H1 (cell line): ENCODE data around the gene TCP11. TPM values are rescaled to one million over a fixed set of nuclear protein-coding genes. Genes with fewer than 3 reads are reported as not detected.

Experiments
- CTCF ChIA-PET: fragments of 300-600 bp; sonication (Branson Sonifier 250); formaldehyde crosslinking; loops from one replicate; lab custom pipeline; 2021; ENCODE audit not compliant: partially characterized antibody; lab: Charles Lee
- POLR2A ChIA-PET: fragments of 300-600 bp; sonication (Branson Sonifier 250); formaldehyde crosslinking; loops from one replicate; lab custom pipeline; 2021; ENCODE audit warnings: inconsistent platforms; ENCODE audit not compliant: partially characterized antibody; lab: Charles Lee
- DNase-seq, 2 experiments: peaks; one replicate each; pipeline versions ENCODE4 v3.0.0 to v3.0.0-alpha.2; 2010 to 2022; ENCODE audit warnings: low spot score in 2 of 2, low read depth in 1 of 2, mixed read lengths in 1 of 2
- FAIRE-seq: peaks from 2 replicates; lab custom pipeline; 2011; peaks lifted over from hg19 to GRCh38; lab: Jason Lieb, UNC
- H2AFZ ChIP-seq: 2 replicates; pipeline ENCODE4 v1.8.1; 2012; ENCODE audit warnings: low read length, inconsistent platforms
- H2AK5ac ChIP-seq: 2 replicates; pipeline ENCODE4 v1.6.1; 2013; ENCODE audit warnings: low read depth, low read length
- H2BK120ac ChIP-seq: replicated peaks from 2 replicates; pipeline ENCODE3; 2013; ENCODE audit warnings: low read depth, low read length, inconsistent platforms
- H2BK12ac ChIP-seq: 2 replicates; pipeline ENCODE4 v1.6.1; 2013; ENCODE audit warnings: low read depth, low read length
- H2BK15ac ChIP-seq: 2 replicates; pipeline ENCODE4 v1.6.1; 2013; ENCODE audit warnings: low read length
- H2BK20ac ChIP-seq: 2 replicates; pipeline ENCODE4 v1.6.1; 2013; ENCODE audit warnings: low read length
- H2BK5ac ChIP-seq: 2 replicates; pipeline ENCODE4 v1.6.1; 2013; ENCODE audit warnings: low read depth, low read length
- H3K14ac ChIP-seq: 2 replicates; pipeline ENCODE4 v1.6.1; 2013; ENCODE audit warnings: inconsistent platforms; ENCODE audit not compliant: insufficient read length
- H3K18ac ChIP-seq: 2 replicates; pipeline ENCODE4 v1.6.1; 2013; ENCODE audit warnings: low read length; ENCODE audit errors: extremely low read depth
- H3K23ac ChIP-seq: 2 replicates; pipeline ENCODE4 v1.6.1; 2013; ENCODE audit warnings: inconsistent platforms; ENCODE audit not compliant: insufficient read length
- H3K23me2 ChIP-seq: 2 replicates; pipeline ENCODE4 v1.6.1; 2013; ENCODE audit warnings: low read depth, low read length
- H3K27ac ChIP-seq: 2 replicates; pipeline ENCODE4 v1.6.1; 2011; ENCODE audit warnings: low read depth, low read length, inconsistent platforms
- H3K27me3 ChIP-seq, 4 experiments: replicated peaks in 1 of 4; 1 replicate in 1 of 4; 2 replicates in 3 of 4; pipeline versions ENCODE4 v1.6.1 to v1.8.1; 2011 to 2013; ENCODE audit warnings: low read length in 3 of 4, mild to moderate bottlenecking in 3 of 4, inconsistent platforms in 2 of 4, mixed read lengths in 2 of 4, moderate library complexity in 1 of 4; ENCODE audit not compliant: control insufficient read depth in 3 of 4, insufficient read depth in 3 of 4; ENCODE audit errors: extremely low read depth in 1 of 4
- H3K36me3 ChIP-seq, 4 experiments: 2 replicates each; pipeline versions ENCODE4 v1.6.1 to v1.8.1; 2011 to 2013; ENCODE audit warnings: mild to moderate bottlenecking in 4 of 4, low read length in 3 of 4, moderate library complexity in 2 of 4, control low read depth in 1 of 4, inconsistent platforms in 1 of 4; ENCODE audit not compliant: insufficient read depth in 4 of 4, control insufficient read depth in 2 of 4
- H3K4ac ChIP-seq: replicated peaks from 2 replicates; pipeline ENCODE3; 2013; ENCODE audit warnings: low read length, low read depth, mixed read lengths, inconsistent platforms; ENCODE audit not compliant: insufficient read length
- H3K4me1 ChIP-seq, 4 experiments: replicated peaks in 1 of 4; 1 replicate in 1 of 4; 2 replicates in 3 of 4; pipeline versions ENCODE4 v1.6.1 to v1.8.1; 2011 to 2013; ENCODE audit warnings: low read length in 3 of 4, inconsistent platforms in 2 of 4, mixed read lengths in 1 of 4; ENCODE audit not compliant: insufficient read depth in 4 of 4, control insufficient read depth in 3 of 4
- H3K4me2 ChIP-seq, 2 experiments: 2 replicates each; pipeline versions ENCODE4 v1.6.1 to v1.8.1; 2011 to 2013; ENCODE audit warnings: low read depth in 2 of 2, low read length in 2 of 2, control low read depth in 1 of 2, inconsistent platforms in 1 of 2, mild to moderate bottlenecking in 1 of 2; ENCODE audit not compliant: insufficient read depth in 1 of 2
- H3K4me3 ChIP-seq, 4 experiments: fragments of 200-600, 300-600 bp in 1 of 4; sonication (generic), shearing (Covaris generic), sonication (Bioruptor Twin) in 1 of 4; 2 replicates each; pipeline versions ENCODE4 v1.5.1 to v1.8.1; 2011 to 2016; ENCODE audit warnings: low read length in 4 of 4, low read depth in 3 of 4, control low read depth in 2 of 4, inconsistent platforms in 2 of 4, mild to moderate bottlenecking in 2 of 4, mixed read lengths in 1 of 4, moderate library complexity in 1 of 4; ENCODE audit not compliant: insufficient read depth in 2 of 4; ENCODE audit errors: extremely low read depth in 1 of 4
- H3K56ac ChIP-seq: replicated peaks from 2 replicates; pipeline ENCODE3; 2013; ENCODE audit warnings: low read depth, mild to moderate bottlenecking, mixed read lengths, low read length, inconsistent platforms; ENCODE audit not compliant: insufficient read length
- H3K79me1 ChIP-seq: 2 replicates; pipeline ENCODE4 v1.6.1; 2013; ENCODE audit warnings: low read depth, low read length, control low read depth
- H3K79me2 ChIP-seq, 2 experiments: 2 replicates each; pipeline versions ENCODE4 v1.6.1 to v1.8.1; 2012 to 2013; ENCODE audit warnings: low read length in 2 of 2, mild to moderate bottlenecking in 2 of 2, inconsistent platforms in 1 of 2; ENCODE audit not compliant: insufficient read depth in 2 of 2, control insufficient read depth in 1 of 2
- H3K9ac ChIP-seq, 4 experiments: replicated peaks in 1 of 4; 1 replicate in 1 of 4; 2 replicates in 3 of 4; pipeline versions ENCODE4 v1.6.1 to v1.8.1; 2011 to 2013; ENCODE audit warnings: low read depth in 3 of 4, low read length in 3 of 4, control low read depth in 2 of 4, mild to moderate bottlenecking in 2 of 4, moderate library complexity in 2 of 4, inconsistent platforms in 1 of 4; ENCODE audit errors: extremely low read depth in 1 of 4
- H3K9me3 ChIP-seq, 2 experiments: 2 replicates each; pipeline versions ENCODE4 v1.6.1 to v1.8.1; 2012 to 2013; ENCODE audit warnings: mild to moderate bottlenecking in 2 of 2, moderate library complexity in 2 of 2, control low read depth in 1 of 2, inconsistent platforms in 1 of 2, low read depth in 1 of 2, low read length in 1 of 2, mixed read lengths in 1 of 2; ENCODE audit not compliant: insufficient read depth in 2 of 2
- H4K20me1 ChIP-seq, 2 experiments: replicated peaks in 1 of 2; 2 replicates each; pipeline versions ENCODE3 to v1.8.1; 2011 to 2013; ENCODE audit warnings: inconsistent platforms in 2 of 2, low read length in 2 of 2, mild to moderate bottlenecking in 1 of 2; ENCODE audit not compliant: insufficient read depth in 2 of 2, control insufficient read depth in 1 of 2
- H4K5ac ChIP-seq: 2 replicates; pipeline ENCODE4 v1.6.1; 2013; ENCODE audit warnings: low read length, low read depth, mixed read lengths, inconsistent platforms; ENCODE audit not compliant: insufficient read length
- H4K8ac ChIP-seq: 2 replicates; pipeline ENCODE4 v1.8.0; 2013; ENCODE audit warnings: mild to moderate bottlenecking, moderate library complexity, low read length, inconsistent platforms; ENCODE audit not compliant: insufficient read depth; ENCODE audit errors: extremely low read depth
- H4K91ac ChIP-seq: replicated peaks from 2 replicates; pipeline ENCODE3; 2013; ENCODE audit warnings: low read length, mixed read lengths, inconsistent platforms; ENCODE audit not compliant: insufficient read length
- CBX5 ChIP-seq: fragments of 300-800, 300-1000 bp; sonication (generic); IDR thresholded peaks from 2 replicates; pipeline ENCODE4 v1.7.1; 2016; ENCODE audit warnings: antibody characterized with exemption, low read length, low read depth
- WGBS, 2 experiments: shearing (Covaris generic) in 1 of 2; methylation state at CpG; one replicate each; pipeline versions ENCODE4 v1.1.6 to v1.1.7; 2013 to 2015; ENCODE audit warnings: low lambda C conversion rate in 2 of 2, mixed read lengths in 2 of 2, inconsistent platforms in 1 of 2, low coverage in 1 of 2, missing lambda C conversion rate in 1 of 2; ENCODE audit not compliant: insufficient replicate concordance in 2 of 2, insufficient coverage in 1 of 2, insufficient read length in 1 of 2; ENCODE audit errors: extremely low coverage in 1 of 2, missing lambda C conversion rate in 1 of 2; 5-methylcytosine and 5-hydroxymethylcytosine counted together
- polyA plus RNA-seq, 7 experiments: library from polyadenylated mRNA; depleted of rRNA in 3 of 7; stranded (reverse) in 5 of 7; unstranded in 2 of 7; fragments of >200 nt in 5 of 7; fragments of 200-250 nt in 2 of 7; gene quantifications; 1 replicate in 5 of 7; 2 replicates in 1 of 7; 4 replicates in 1 of 7; pipeline versions ENCODE4 v1.2.1 to v1.2.3, GENCODE V29; 2011 to 2013; ENCODE audit warnings: missing spikeins in 2 of 7, mixed read lengths in 2 of 7
- total RNA-seq: library from RNA; stranded (reverse); fragmentation: NEBNext Ultra II Directional; extraction: Animal tissue kit (Norgen Biotek cat#: 25700); gene quantifications from 2 replicates; pipeline ENCODE4 v1.2.1, GENCODE V29; 2021
- TF ChIP-seq, protein P1 (sequence below), 3 experiments: IDR thresholded peaks; 1 replicate in 2 of 3; 2 replicates in 1 of 3; pipeline versions ENCODE4 v1.5.1 to v1.6.1; 2011; ENCODE audit warnings: low read length in 3 of 3, mild to moderate bottlenecking in 3 of 3, inconsistent platforms in 2 of 3, low read depth in 1 of 3, moderate library complexity in 1 of 3; ENCODE audit not compliant: insufficient read depth in 1 of 3; ENCODE audit errors: control extremely low read depth in 1 of 3

The TCP11 gene
- total and polyA plus RNA-seq, 2 of the 8 experiments (the other 6 are each of a cell fraction or from before 2014, with no cell fraction given), result 0.11 TPM; not detected in 1

DNA sequence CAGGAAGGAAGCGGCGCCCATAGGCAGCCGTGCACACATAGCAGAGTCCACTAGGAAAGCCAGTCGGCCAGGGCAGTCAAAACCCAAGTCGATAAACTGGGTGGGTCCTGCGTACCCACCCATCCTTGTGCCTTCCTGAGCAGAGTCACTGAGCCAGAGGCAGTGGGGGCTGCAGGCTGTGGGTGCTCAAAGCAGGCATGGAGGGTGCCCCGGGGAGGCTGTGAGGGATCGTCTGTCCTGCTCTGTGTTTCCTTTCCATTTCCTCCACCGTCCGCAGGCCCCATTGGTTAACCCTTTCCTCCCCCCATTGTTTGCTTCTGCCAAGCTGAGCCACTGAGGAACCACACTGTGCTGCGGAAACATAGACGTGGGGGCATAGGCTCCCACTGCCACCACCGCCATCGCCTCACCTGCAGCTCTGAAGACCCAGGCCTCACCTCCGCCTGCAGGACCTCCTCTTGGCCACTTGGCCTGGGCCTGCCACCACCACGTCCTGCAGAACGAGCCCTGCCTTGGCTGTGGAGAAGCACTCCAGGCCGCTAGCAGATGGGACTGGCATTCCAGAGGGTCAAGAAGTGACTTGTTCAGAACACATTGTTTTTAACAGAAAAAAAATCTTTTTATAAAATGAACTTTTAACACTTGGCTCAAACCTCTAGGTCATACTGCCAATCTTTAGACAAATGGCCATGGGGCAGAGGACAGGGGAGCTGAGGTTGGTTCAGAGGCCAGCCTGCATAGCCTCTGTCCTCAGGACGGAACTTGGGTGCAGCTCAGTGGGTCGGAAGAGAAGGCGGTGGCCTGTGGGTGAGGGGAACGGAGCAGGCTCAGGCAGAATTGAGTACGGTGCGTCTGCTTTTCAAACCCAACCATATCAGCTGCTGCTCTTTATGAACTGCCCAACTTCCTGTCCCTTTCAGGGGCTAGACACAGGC, 52.6 kb downstream of the TCP11 start:
- Histone ChIP-seq H3K4me3 (no peak overlapping the region), H2BK5ac (no peak overlapping the region; the same call in 1 of the 2 replicates)

More for the DNA sequence above, 52.6 kb downstream of the TCP11 start:
- POLR2A ChIA-PET, result interaction anchor here (0.6 kb wide), 1 partner anchor 328 kb away, joined by 4 read pairs; no protein-coding TSS in a partner anchor
- 93% methylated on average over 23 of the region's 24 CpGs; no CpG with 5 or more reads in 1 of the 2 experiments for WGBS, 2 experiments
- TF ChIP-seq CBX5, result no peak
- TF ChIP-seq, protein P1, sequence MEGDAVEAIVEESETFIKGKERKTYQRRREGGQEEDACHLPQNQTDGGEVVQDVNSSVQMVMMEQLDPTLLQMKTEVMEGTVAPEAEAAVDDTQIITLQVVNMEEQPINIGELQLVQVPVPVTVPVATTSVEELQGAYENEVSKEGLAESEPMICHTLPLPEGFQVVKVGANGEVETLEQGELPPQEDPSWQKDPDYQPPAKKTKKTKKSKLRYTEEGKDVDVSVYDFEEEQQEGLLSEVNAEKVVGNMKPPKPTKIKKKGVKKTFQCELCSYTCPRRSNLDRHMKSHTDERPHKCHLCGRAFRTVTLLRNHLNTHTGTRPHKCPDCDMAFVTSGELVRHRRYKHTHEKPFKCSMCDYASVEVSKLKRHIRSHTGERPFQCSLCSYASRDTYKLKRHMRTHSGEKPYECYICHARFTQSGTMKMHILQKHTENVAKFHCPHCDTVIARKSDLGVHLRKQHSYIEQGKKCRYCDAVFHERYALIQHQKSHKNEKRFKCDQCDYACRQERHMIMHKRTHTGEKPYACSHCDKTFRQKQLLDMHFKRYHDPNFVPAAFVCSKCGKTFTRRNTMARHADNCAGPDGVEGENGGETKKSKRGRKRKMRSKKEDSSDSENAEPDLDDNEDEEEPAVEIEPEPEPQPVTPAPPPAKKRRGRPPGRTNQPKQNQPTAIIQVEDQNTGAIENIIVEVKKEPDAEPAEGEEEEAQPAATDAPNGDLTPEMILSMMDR (IDR thresholded peaks at IDR 0.05; ENCODE audit: control extremely low read depth in 1 of 3, insufficient read depth in 1 of 3, low read depth in 1 of 3, low read length in 3 of 3), result peak in 1 of 3 experiments; percentile 2; a peak in 1 of 4 replicates
- TF ChIP-seq, all 59 proteins: peak for 1
- H4K20me1 ChIP-seq, result peaks cover 0 to 3% of the 10 kb centered on the region in 2 experiments
- H4K5ac ChIP-seq, result no peak overlapping the region
- no peak overlapping the region for H3K23ac ChIP-seq
- H4K91ac ChIP-seq, result no peak overlapping the region
- H4K8ac ChIP-seq, result no peak overlapping the region
- no peak for FAIRE-seq
- no peaks in the 10 kb centered on the region for H3K27me3 ChIP-seq
- H3K4me1 ChIP-seq, result no peaks in the 10 kb centered on the region; a peak in 3 of 7 replicates
- no peak overlapping the region for H2BK15ac ChIP-seq
- CTCF ChIA-PET, result interaction anchor here (1.0 to 4.8 kb wide), 7 partner anchors 10 to 101 kb away, joined by 3 to 20 read pairs (median 6); no protein-coding TSS in a partner anchor
- no peak overlapping the region for H3K56ac ChIP-seq
- H3K9ac ChIP-seq, result no peak overlapping the region
- H2AK5ac ChIP-seq, result no peak overlapping the region
- no peaks in the 10 kb centered on the region for H3K23me2 ChIP-seq
- no peak overlapping the region for H2AFZ ChIP-seq
- H2BK120ac ChIP-seq, result no peak overlapping the region
- no peak overlapping the region for H2BK12ac ChIP-seq
- no peak overlapping the region for H3K27ac ChIP-seq
- H3K14ac ChIP-seq, result no peak overlapping the region
- no peaks in the 10 kb centered on the region for H3K79me2 ChIP-seq
- H3K36me3 ChIP-seq, result peaks cover 0 to 10% (median 6%) of the 10 kb centered on the region in 4 experiments; a peak in 6 of 8 replicates
- H3K4ac ChIP-seq, result no peak overlapping the region
- H3K4me2 ChIP-seq, result no peak overlapping the region
- DNase-seq, result peak in 1 of 2 experiments; percentile 43
- no peaks in the 10 kb centered on the region for H3K9me3 ChIP-seq
- H3K79me1 ChIP-seq, result no peaks in the 10 kb centered on the region
- H2BK20ac ChIP-seq, result no peak overlapping the region
- H3K18ac ChIP-seq, result no peak overlapping the region
